Inflammatory macrophage treated with lipopolysaccharide for 4 hours (primary cell): ENCODE measurements around the gene SP110.

Experiments used
- DNase-seq: peaks from one replicate; pipeline ENCODE4 v3.0.0-alpha.2; 2020

SP110 gene

DNA sequence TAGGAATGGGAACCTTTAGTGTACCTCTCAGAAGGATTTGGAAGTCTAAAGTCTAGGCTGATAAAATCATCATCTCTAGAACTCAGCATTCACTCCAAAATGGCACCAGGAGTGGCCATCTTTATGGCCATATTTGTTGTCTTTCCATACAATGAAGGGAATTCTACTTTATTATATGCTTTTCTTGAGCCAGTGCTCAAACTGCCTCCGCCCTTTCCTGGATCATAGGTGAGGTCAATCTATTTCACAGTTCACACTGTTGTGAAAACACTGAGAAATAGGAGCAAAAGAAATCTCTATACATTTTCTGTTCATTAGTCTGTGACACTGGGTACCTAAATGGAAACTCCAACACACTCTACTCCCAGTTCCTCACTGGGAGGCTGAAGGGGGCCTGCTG lies 55.6 kb downstream of the SP110 start:
- DNase-seq, result no peak

DNA sequence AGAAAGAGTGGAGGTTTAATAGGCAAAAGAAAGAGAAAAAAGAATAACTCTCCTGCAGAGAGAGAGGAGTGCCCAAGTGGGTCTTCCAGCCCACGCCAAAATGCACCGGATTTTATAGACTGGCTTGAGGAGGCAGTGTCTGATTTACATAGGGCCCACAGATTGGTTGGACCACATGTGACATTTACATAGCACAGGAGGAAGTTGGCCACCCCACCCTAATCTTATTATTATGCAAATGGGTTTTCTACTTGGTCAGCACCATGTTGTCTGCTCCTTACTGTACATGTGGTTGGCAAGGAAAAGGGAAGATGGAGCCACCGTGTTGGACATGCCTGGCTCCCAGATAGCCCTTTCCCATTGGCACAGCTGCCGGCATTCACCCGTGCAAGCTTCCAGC lies 56.8 kb downstream of the SP110 start:
- DNase-seq, result peak; percentile 38

DNA sequence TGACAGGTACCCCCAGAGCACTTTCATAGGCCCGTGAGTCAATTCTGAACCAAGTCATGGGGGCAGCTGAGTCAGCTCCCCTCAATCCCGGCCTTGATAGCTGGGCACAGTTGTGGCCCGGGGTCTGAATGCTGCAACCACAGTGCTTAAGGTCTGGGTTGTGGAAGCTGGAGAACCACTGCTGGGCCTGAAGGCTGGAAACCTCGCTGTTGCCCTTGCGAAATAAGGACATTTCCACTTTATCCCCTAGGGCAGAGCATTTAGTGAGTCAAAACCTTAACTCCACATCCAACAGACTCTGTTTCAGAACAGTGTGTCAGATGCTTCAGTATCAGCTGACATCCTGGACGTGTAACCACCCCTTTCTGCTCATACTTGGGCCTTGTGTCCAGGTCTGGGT lies 58.6 kb downstream of the SP110 start:
- peak; percentile 79 for DNase-seq

DNA sequence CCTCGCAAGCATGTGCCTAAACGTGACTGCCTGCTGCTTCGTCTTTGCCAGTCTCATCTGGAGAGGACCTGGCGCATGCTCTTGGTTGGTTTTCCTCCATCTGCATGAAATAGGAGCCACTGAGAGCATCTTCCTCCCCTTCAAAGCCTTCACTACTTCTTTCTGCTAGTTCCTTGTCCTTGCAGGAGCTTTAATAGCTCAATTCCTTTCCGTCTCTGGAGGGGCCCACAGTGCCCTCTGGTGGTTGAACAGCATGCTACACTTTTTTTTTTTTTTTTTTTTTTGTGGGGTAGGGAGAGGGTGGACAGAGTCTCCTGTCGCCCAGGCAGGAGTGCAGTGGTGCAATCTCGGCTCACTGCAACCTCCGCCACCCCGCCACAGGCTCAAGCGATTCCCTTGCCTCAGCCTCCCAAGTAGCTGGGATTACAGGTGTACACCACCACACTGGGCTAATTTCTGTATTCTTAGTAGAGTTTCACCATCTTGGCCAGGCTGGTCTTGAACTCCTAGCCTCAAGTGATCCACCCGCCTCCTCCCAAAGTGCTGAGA lies 59.6 kb downstream of the SP110 start:
- peak; percentile 53 for DNase-seq

DNA sequence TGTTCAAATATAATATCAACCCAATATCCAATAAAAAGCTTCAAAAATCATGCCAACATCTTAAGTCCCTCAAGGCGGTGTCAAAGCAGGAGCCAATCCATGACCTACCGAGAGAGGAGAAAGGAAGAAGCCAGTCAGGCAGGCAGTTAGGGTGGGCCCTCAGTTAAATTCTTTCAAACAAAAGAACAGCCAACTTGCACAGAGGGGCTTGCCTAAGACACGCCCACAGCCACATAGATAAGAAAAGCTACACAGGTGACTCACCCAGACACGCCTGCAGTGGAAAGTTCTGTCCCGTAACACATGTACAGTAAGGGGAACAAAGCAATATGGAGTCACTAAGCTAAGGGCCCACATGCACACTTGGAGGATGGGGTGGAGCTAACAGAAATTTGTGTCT lies 61.3 kb downstream of the SP110 start:
- DNase-seq, result no peak

DNA sequence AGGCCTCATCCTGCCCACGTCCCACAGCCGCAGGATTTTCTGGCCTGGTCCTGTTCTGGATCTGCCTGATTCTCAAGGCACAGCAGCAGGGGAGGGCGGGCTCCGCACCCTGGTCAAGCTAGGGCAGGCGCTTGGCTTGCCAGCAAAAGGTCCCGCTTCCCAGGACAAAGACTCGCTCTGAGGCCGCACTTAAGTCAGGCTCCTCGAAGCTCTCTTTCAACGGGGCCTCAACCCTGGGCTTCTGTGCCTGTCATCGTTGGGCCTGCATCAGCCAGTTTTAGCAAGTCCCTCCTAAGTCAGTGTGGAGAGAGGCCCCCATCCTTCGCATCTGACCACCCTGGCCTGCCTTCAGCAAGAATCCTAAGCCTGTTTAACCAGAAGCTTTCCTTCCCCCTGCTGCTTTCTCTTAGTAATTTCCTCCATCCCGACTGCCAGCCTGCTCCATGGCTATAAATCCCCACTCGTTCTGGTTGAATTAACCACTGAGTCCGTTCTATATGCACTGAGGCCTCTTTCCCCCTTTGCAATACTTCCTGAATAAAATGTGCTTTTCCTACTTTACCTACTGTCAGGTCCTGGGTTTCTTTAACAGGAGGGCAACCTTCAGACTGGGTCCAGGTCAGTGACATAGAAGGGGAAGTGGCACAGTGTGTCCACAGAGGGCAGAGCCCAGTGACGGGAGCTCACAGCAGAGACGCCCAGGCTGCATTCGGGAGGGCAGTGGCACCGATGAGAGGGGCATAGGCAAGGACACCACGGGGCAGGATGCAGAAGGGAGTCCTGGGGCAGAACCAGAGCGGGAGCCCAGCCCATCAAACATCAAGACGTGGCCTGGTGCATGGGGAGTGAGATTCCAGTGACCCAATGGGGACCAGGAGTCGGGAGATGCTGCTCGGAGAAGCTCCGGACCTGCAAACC lies 62.7 kb downstream of the SP110 start:
- DNase-seq, result no peak

DNA sequence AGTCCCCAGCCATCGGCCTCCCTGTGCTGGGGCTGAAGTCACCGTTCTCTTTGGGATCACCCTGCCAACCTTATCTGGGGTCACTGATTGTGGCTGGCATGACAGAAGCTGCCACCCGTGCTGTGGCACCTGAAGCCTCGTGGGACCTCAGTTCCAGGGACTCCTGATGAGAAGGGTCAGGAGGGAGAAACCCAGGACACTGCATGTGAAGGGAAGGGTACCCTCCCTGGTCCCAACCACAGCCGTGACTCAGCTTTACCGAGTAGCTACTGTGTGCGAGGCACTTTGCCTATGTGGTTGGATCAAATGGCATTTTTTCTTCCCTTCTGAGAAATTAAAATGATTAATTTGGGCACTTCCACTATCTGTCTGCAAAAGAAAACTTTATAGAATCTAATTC lies 64.4 kb downstream of the SP110 start:
- no peak for DNase-seq

DNA sequence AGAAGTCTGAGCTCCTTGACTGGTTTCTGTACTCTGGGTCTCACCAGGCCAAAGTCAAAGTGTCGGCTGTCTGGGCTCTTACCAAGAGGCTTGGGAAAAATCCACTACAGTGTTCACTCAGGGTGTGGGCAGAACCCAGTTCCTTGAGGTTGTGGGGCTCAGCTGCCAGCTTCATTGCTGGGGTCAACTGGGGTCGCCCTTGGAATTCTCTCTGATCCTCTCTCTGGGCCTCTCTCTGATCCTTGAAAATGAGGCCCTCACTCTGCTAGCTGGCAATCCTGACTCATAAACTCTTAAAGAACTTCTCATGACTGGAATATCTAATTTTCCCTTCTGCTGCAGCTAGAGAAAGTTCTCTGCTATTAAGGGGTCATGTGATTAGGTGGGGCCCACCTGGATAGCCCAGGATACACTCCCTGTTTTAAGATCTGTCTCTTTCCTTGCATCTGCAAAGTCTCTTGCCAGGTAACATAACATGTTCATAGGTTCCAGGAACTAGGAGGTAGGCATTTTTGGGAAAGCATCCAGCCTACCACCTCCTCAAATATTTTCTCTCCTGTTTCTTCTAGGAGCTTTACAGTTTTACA lies 66.3 kb downstream of the SP110 start:
- DNase-seq, result no peak

DNA sequence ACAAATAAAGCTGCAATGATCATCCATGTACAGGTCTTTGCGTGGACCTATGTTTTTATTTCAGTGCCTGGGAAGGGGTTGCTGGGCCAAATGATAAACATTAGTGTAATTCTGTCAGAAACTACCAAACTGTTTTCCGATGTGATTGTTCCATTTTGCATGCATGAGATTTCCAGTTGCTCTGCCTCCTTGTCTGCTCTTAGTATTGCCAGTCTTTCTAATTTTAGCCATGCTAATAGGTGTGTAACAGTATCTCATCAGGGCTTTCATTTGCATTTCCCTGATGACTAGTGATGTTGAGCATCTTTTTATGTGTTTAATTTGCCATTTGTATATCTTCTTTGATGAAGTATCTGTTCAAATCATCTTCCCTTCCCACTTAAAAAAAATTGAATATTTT lies 67.5 kb downstream of the SP110 start:
- no peak for DNase-seq

DNA sequence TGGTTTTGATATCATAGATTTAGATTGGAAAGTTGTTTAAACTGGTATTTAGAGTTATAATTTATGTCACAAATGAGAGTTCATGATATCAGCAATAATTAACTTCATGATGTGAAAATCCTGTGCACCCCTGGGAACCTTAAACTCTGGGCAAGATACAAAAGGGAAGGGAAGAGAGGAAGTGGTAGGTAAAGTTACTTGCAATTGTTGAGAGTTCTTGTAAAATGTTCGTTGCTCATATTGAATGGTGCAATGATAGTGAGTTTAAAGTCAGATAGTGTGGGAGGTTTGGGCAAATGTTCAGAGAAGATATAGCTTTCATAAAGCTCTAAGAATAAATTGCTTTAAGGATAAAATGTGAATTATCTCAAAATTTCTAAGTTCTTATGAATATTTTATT lies 75.4 kb downstream of the SP110 start:
- peak; percentile 62 for DNase-seq

DNA sequence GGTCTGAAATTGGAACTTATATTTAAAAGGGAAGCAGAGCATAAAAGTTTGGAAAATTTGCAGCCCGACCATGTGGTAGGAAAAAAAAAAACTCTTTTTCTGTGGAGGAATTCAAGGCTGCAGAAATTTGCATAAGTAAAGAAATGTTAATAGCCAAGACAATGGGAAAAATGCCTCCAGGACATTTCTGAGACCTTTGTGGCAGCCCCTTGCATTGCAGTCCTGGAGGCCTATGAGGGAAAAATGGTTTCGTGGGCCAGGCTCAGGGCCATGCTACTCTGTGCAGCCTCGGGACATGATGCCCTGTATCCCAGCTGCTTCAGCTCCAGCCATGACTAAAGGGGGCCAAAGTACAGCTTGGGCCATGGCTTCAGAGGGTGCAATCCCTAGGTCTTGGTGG lies 79.1 kb downstream of the SP110 start:
- DNase-seq, result no peak

DNA sequence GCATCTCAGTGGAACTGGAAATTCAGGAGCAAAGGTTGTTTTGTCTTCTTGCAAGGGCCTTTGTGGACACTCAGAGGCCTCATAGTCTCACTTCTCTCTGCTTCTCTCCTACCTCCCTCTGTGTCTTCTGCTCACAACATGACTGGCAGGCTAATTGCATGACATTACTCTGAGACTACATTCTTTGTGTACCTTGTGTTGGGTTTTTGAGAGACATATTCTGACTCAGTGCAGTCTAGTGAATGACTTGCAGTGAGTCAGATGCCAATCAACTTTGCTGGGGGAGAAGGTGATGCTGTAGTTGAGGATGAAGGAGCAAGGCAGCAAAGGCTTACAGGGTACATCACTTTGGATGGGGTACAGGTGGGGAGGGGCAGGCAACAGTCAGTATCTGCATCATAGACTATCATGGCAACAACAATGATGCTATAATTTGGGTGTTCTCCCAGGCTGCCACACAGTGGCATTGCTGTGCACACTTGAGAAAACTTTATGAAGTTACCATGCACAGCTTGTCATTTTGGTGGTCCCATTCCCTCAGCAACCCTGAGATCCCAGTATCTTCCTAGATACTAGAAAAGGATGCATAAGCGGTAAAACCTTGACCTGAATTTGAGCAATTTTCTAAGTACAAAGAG lies 81.8 kb downstream of the SP110 start:
- no peak for DNase-seq

DNA sequence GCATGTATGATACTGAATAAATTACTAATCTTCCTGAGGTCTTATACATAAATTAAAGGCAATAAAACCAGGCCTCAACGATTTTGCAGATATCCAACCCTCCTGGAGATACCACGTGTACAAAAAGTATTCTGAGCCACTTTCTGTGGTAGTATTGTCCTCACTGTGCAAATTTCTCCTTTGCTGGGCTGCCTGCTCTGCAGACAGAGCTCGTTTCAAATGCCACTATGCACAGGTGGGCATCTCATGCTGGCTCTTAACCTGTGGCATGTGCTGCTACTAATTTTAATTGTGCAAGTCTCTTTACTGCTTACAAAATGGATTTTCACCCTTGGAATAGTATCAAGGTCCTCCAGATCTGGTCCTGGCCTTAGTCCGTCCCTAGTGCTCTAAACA lies 84.7 kb downstream of the SP110 start:
- no peak for DNase-seq

DNA sequence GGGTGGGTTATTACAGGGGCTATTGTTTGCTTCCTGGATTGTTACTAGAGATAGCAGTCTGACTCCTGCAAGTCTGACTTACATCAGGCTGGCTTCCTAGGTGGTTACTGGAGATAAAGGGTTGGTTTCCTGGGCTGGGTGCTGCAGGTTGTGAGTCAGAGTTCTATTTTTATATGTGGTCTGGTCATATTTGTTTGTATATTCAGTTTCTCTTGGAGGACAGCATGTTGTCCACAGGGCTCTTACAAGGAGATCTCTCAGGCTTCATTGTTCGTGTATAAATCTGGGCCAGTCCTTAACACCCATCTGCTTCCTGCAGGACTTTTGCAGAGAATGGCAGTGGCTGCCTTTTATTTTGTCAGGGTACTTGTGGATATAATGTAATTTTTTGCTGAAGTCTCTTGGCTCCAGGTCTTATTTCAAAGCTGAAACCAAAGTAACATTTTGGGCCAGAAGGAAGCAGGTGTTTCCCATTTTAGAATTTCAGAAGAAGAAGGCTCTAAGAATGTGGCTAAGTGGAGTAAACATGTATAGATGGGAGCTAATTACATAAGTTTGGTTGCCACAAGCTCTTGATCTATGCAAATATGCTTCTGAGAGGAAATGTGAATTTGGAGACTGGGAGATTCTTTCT lies 85.2 kb downstream of the SP110 start:
- no peak for DNase-seq

DNA sequence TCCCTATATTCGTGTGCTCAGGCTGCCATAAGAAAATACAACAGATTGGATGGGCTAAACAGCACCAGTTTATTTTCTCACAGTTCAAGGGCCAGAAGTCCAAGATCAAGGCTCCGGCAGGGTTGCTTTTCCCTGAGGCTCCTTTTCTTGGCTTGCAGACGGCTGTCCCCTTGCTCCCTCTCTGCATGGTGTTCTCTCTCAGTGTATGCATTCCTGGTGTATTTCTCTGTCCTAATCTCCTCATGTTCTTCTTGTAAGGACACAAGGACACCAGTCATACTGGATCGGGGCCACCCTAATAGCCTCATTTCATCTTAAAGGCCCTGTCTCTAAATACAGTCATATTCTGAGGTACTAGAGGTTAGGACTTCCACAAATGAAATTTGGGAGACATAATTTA lies 88.4 kb downstream of the SP110 start:
- DNase-seq, result no peak

DNA sequence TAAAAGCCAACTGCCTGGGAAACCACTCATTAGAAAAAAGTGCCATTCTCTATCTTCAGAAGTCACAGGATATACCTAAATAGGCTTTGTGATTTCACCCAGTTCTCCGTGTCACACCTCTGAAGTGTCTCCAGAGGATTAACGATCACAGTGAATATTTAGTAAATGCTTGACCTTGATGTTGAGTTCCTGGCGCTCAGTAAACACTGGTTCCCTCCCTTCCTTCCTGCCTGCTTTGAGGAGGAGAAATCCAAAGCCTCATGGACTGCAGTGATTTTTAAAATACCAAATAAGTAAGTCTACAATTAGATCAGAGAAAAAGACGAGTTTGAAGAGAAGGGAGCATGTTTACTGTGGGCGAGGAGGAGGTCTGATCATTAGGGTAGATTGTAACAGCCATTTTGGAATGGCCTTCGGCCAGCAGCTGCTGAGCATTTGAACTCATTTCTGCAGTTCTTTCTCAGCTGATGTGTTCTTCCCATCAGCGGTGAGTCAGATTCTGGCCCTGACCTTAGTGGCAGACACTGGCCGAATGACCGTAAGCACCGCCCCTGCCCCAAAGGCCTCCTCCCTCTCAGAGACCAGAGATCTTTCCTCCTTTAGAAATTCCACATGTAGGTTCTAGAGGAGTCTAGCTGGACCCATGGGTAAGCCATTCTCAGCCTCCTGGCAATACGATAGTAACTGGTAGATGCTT lies 89.0 kb downstream of the SP110 start:
- no peak for DNase-seq

DNA sequence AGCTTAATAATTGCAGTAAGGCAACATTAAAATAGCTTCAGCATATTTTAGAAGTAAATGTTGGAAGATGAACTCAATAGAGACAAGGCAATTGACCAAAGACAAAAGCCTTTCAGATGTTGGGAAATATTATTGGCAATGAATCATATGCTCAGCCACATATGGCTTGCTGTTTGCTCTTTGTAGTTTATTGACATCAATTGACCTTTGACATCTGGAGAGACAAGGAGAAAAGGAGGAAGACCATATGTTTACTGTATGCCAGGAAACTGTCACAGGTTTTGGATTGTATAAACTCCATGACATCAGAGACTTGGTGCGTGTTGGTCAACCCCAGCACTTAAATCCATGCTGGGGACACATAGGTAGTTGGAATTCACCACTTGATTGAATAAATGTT lies 90.4 kb downstream of the SP110 start:
- DNase-seq, result peak; percentile 12

DNA sequence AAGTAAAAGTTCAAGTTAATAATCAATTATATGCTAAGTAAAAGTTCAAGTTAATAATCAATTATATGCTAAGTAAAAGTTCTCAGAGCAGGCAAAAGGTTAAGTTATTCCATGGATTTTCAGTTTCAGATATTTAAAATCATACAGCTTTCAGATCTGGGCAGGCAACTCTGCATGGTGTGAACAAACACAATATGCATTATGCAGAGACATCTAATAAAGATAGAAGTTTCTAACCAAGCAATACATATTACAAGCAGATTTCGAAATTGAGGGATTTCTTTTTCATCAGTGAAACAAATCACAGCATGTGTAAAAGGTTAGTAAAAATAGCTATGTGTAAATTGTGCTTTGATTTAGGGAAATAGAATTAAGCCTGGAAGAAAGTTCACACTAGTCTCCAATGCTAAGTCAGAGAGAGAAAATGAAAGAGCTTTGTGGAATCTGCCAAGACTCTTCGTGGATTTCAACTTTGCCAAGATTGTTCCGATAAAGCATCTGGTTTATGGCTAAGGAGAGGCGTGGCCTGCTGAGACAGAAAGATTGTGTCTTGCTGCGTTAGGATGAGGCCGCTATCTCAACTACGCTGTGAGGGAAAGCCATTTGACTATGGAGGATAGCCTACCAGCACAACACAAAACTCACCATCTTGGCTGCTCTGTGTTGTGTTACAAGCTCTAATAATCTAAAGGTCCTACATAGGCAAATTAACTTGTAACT lies 91.0 kb downstream of the SP110 start:
- peak; percentile 47 for DNase-seq

DNA sequence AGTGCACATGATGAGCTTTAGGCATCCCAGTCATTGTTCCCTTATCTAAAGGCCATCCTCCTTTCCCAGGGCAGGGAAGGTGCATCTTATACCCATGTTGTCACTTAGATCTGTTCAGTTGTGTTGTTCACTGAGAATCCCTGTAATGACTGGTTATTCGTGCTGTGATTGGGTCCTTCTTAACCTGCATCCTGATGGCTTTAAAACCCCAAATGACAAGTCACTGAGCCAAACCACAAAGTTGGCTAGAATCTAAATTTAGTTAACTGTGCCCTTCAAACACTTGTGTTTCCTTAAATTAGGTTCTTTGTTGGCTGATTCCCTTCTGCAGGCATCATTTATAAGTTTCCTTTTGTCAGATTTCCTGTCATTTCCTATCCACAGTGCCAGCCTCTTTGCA lies 92.6 kb downstream of the SP110 start:
- no peak for DNase-seq

DNA sequence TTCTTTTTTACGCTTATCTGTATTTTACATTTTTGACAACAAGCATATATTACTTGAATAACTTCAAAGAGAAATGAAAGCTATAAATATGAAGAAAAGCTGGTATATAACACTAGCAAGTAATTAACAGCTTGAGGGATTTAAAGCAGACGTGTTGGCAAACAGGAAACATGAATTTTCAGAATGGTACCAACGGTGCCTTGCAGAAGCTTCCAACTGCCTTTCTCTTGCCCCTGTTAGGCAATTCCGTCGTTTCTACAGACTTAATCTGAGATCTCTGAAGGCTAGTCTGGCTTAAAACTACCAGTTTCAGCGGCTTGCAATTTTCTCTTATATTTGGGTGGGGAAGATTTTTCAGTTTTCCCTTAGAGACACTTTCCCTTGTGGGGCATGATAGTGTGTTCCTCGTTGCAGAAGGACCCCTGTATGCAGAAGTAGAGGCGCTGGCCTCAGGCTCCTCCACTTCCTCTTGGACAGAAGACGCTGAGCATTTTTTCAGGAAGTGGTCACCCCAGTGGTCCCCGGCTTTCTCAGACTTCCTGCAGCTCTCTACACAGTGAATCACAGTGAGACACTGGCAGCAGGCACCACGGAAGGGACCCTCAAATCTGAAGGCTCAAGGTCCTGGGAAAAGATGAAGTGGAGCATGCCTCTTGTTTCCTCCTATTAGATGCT lies 94.9 kb downstream of the SP110 start:
- peak; percentile 78 for DNase-seq

DNA sequence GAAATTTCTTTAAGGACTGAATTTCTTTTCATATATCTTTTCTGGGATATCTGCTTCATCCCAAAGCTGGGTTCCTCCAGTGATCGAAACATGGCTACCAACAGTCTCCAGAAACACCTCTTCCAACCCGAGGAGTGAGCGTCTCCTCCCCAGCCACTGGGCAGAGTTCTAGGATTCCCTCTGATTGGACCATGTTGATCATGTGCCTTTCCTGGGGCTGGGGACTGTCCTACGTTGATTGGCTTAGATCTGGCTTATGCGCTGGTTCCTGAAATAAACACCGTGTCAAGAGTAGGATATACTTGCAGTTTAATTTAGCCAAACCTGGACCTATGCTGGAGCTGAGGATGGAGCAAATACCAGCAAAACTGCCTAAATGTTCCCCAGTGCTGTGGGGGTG lies 95.5 kb downstream of the SP110 start:
- no peak for DNase-seq
